Liver (tissue), 9 donors: Measurements from ENCODE around the gene PALB2. TPM values are rescaled to one million over a fixed set of nuclear protein-coding genes. Genes with fewer than 3 reads are reported as not detected.

Source experiments
- DNase-seq: peaks from one replicate; pipeline ENCODE4 v3.0.0-alpha.2; 2017; ENCODE audit warnings: low spot score
- H3K27ac ChIP-seq, 2 donors: one replicate each; pipeline ENCODE4 v1.7.0; 2013; ENCODE audit warnings: inconsistent platforms in 2 of 2, low read length in 2 of 2, control low read depth in 1 of 2, low read depth in 1 of 2, mild to moderate bottlenecking in 1 of 2
- H3K27me3 ChIP-seq, 4 donors: one replicate each; pipeline versions ENCODE4 v1.6.1 to v1.7.0; 2013; ENCODE audit warnings: low read length in 3 of 4, inconsistent platforms in 1 of 4, mild to moderate bottlenecking in 1 of 4, moderate library complexity in 1 of 4; ENCODE audit not compliant: control insufficient read depth in 4 of 4, insufficient read depth in 4 of 4
- H3K36me3 ChIP-seq, 4 donors: one replicate each; pipeline versions ENCODE4 v1.6.1 to v1.7.0; 2013; ENCODE audit warnings: low read length in 3 of 4, mild to moderate bottlenecking in 3 of 4, low read depth in 1 of 4, moderate library complexity in 1 of 4; ENCODE audit not compliant: control insufficient read depth in 4 of 4, insufficient read depth in 3 of 4
- H3K4me1 ChIP-seq, 4 donors: one replicate each; pipeline versions ENCODE4 v1.6.1 to v1.7.0; 2013; ENCODE audit warnings: low read length in 3 of 4, mild to moderate bottlenecking in 3 of 4, moderate library complexity in 1 of 4; ENCODE audit not compliant: control insufficient read depth in 4 of 4, insufficient read depth in 4 of 4
- H3K4me3 ChIP-seq, 3 donors: one replicate each; pipeline versions ENCODE4 v1.6.1 to v1.7.0; 2013; ENCODE audit warnings: low read length in 3 of 3, control low read depth in 1 of 3, low read depth in 1 of 3, mild to moderate bottlenecking in 1 of 3
- H3K9ac ChIP-seq, 2 donors: one replicate each; pipeline ENCODE4 v1.7.0; 2013; ENCODE audit warnings: low read length in 2 of 2, mild to moderate bottlenecking in 2 of 2, moderate library complexity in 2 of 2, control low read depth in 1 of 2, low read depth in 1 of 2
- H3K9me3 ChIP-seq, 4 donors: one replicate each; pipeline versions ENCODE4 v1.6.1 to v1.7.0; 2013; ENCODE audit warnings: low read length in 3 of 4; ENCODE audit not compliant: control insufficient read depth in 4 of 4
- ATF3 ChIP-seq: IDR thresholded peaks from 2 replicates; pipeline ENCODE4 v1.6.1; 2016; ENCODE audit warnings: antibody characterized with exemption
- EGR1 ChIP-seq, 2 donors: IDR thresholded peaks; 2 replicates each; pipeline ENCODE4 v1.6.1; 2016 to 2018; ENCODE audit warnings: antibody characterized with exemption in 2 of 2, low read depth in 2 of 2
- FOXA1 ChIP-seq: IDR thresholded peaks from 2 replicates; pipeline ENCODE4 v1.6.1; 2016; ENCODE audit warnings: antibody characterized with exemption
- FOXA2 ChIP-seq: IDR thresholded peaks from 2 replicates; pipeline ENCODE4 v1.6.1; 2016; ENCODE audit warnings: antibody characterized with exemption
- GABPA ChIP-seq, 2 donors: IDR thresholded peaks in 1 of 2; conservative IDR thresholded peaks in 1 of 2; 2 replicates each; pipeline ENCODE4 v1.6.1; 2016; ENCODE audit warnings: antibody characterized with exemption in 2 of 2, mild to moderate bottlenecking in 1 of 2, moderate library complexity in 1 of 2
- HNF4A ChIP-seq, 2 donors: conservative IDR thresholded peaks; 2 replicates each; pipeline ENCODE4 v1.6.1; 2016; ENCODE audit warnings: antibody characterized with exemption in 2 of 2, mild to moderate bottlenecking in 2 of 2
- HNF4G ChIP-seq: IDR thresholded peaks from 2 replicates; pipeline ENCODE4 v1.6.1; 2016; ENCODE audit warnings: antibody characterized with exemption
- JUND ChIP-seq, 2 donors: IDR thresholded peaks; 2 replicates each; pipeline ENCODE4 v1.6.1; 2016; ENCODE audit warnings: antibody characterized with exemption in 2 of 2
- NR2F2 ChIP-seq: IDR thresholded peaks from 2 replicates; pipeline ENCODE4 v1.6.1; 2016; ENCODE audit warnings: antibody characterized with exemption
- RAD21 ChIP-seq, 2 donors: IDR thresholded peaks; 2 replicates each; pipeline ENCODE4 v1.6.1; 2016; ENCODE audit warnings: antibody characterized with exemption in 2 of 2, mild to moderate bottlenecking in 2 of 2
- REST ChIP-seq: IDR thresholded peaks from 2 replicates; pipeline ENCODE4 v1.6.1; 2016; ENCODE audit warnings: antibody characterized with exemption, mild to moderate bottlenecking
- RXRA ChIP-seq, 2 donors: IDR thresholded peaks; 2 replicates each; pipeline ENCODE4 v1.6.1; 2017 to 2018; ENCODE audit warnings: antibody characterized with exemption in 2 of 2, mild to moderate bottlenecking in 1 of 2
- SP1 ChIP-seq: IDR thresholded peaks from 2 replicates; pipeline ENCODE4 v1.6.1; 2018; ENCODE audit warnings: antibody characterized with exemption, mild to moderate bottlenecking
- TAF1 ChIP-seq: conservative IDR thresholded peaks from 2 replicates; pipeline ENCODE4 v1.6.1; 2016; ENCODE audit warnings: antibody characterized with exemption, mild to moderate bottlenecking
- YY1 ChIP-seq: IDR thresholded peaks from 2 replicates; pipeline ENCODE4 v1.6.1; 2016; ENCODE audit warnings: antibody characterized with exemption, mild to moderate bottlenecking
- ZBTB33 ChIP-seq: IDR thresholded peaks from 2 replicates; pipeline ENCODE4 v1.6.1; 2016; ENCODE audit warnings: antibody characterized with exemption
- WGBS: extraction: QIAGEN DNeasy Blood & Tissue Kit; methylation state at CpG from one replicate; pipeline ENCODE4 v1.1.7; 2013; 5-methylcytosine and 5-hydroxymethylcytosine counted together
- polyA plus RNA-seq, 2 donors: library from polyadenylated mRNA; stranded (reverse) in 1 of 2; unstranded in 1 of 2; fragments of 200-250 nt in 1 of 2; fragments of >200 nt in 1 of 2; fragmentation: Nextera tagmentation in 1 of 2; extraction: Ambion mirVana in 1 of 2; gene quantifications; one replicate each; pipeline versions ENCODE4 v1.2.1 to v1.2.3, GENCODE V29; 2013 to 2015
- total RNA-seq, 2 donors: library from RNA; depleted of rRNA; stranded (reverse); fragments of >200 nt; gene quantifications; one replicate each; pipeline ENCODE4 v1.2.3, GENCODE V29; 2014
- TF ChIP-seq, protein P1 (sequence below): IDR thresholded peaks from 2 replicates; pipeline ENCODE4 v1.6.1; 2016; ENCODE audit warnings: antibody characterized with exemption
- TF ChIP-seq, protein P2 (sequence below): fragments of 150-350 bp; IDR thresholded peaks from 2 replicates; pipeline ENCODE4 v1.5.1; 2017; ENCODE audit warnings: improper control_type of control experiment, low read depth, low read length; ENCODE audit not compliant: missing input control
- donor health status: healthy.
- donor health status: healthy.
- donor health status: healthy.
- donor health status: healthy.
- donor health status: healthy.

Gene PALB2
- total and polyA plus RNA-seq, 4 donors = 4.1 to 7.6 (median 4.7) TPM

DNA sequence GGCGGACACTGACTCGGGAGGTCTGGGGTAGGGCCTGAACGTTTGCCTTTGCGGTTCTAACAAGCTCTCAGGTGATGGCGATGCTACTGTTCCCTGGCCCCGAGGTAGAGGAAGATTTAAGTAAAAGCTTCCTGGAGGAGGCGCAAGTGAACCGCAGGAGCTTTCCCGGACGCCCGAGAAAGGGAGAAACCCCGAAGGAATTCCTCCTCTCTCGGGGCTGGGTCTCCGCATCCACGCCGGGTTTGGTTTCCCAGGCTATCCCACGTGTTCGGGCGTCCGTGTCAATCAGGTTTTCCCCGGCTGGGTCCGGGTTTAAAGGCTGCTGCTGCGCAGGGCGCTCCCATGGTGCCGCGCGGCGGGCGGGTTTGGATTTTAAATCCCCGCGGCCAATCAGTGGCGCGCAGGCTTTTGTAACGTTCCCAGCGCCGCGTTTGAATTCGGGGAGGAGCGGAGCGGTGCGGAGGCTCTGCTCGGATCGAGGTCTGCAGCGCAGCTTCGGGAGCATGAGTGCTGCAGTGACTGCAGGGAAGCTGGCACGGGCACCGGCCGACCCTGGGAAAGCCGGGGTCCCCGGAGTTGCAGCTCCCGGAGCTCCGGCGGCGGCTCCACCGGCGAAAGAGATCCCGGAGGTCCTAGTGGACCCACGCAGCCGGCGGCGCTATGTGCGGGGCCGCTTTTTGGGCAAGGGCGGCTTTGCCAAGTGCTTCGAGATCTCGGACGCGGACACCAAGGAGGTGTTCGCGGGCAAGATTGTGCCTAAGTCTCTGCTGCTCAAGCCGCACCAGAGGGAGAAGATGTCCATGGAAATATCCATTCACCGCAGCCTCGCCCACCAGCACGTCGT is 37.5 kb upstream of the PALB2 start, which contains the start of gene PLK1:
Gene PLK1 (plus strand): TSS at position 460 of the 844 bp plus-strand sequence. CDS start 44 bp downstream, at position 504.
- 4% methylated on average over 75 of the region's 75 CpGs for WGBS
- TF ChIP-seq HNF4A (conservative IDR thresholded peaks at IDR 0.05) (peak; percentile 15 to 42), RAD21 (IDR thresholded peaks at IDR 0.05) (peak in 1 of 2 donors; percentile 14), GABPA (IDR thresholded peaks at IDR 0.05 in 1 of 2, conservative IDR thresholded peaks at IDR 0.05 in 1 of 2) (peak in 1 of 2 donors; percentile 56), HNF4G (no peak), ATF3 (no peak), YY1 (no peak), JUND (IDR thresholded peaks at IDR 0.05) (no peak), TAF1 (no peak), RXRA (IDR thresholded peaks at IDR 0.05) (no peak)
- TF ChIP-seq, protein P1, sequence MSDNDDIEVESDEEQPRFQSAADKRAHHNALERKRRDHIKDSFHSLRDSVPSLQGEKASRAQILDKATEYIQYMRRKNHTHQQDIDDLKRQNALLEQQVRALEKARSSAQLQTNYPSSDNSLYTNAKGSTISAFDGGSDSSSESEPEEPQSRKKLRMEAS = peak; percentile 81
- TF ChIP-seq, protein P2, sequence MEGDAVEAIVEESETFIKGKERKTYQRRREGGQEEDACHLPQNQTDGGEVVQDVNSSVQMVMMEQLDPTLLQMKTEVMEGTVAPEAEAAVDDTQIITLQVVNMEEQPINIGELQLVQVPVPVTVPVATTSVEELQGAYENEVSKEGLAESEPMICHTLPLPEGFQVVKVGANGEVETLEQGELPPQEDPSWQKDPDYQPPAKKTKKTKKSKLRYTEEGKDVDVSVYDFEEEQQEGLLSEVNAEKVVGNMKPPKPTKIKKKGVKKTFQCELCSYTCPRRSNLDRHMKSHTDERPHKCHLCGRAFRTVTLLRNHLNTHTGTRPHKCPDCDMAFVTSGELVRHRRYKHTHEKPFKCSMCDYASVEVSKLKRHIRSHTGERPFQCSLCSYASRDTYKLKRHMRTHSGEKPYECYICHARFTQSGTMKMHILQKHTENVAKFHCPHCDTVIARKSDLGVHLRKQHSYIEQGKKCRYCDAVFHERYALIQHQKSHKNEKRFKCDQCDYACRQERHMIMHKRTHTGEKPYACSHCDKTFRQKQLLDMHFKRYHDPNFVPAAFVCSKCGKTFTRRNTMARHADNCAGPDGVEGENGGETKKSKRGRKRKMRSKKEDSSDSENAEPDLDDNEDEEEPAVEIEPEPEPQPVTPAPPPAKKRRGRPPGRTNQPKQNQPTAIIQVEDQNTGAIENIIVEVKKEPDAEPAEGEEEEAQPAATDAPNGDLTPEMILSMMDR = no peak
- peak; percentile 89 for DNase-seq
- H3K9ac ChIP-seq = peak within 1 kb of the TSS in 1 of 2 donors; percentile 62
- H3K4me1 ChIP-seq = peaks cover 0 to 14% (median 12%) of the 10 kb centered on the region in 4 donors
- no peaks in the 10 kb centered on the region for H3K27me3 ChIP-seq
- H3K36me3 ChIP-seq = peaks cover 0 to 13% (median 2%) of the 10 kb centered on the region in 4 donors
- H3K9me3 ChIP-seq = no peaks in the 10 kb centered on the region
- no peak within 1 kb of the TSS for H3K27ac ChIP-seq
- peak within 1 kb of the TSS; percentile 26 to 57 (median 52) for H3K4me3 ChIP-seq

DNA sequence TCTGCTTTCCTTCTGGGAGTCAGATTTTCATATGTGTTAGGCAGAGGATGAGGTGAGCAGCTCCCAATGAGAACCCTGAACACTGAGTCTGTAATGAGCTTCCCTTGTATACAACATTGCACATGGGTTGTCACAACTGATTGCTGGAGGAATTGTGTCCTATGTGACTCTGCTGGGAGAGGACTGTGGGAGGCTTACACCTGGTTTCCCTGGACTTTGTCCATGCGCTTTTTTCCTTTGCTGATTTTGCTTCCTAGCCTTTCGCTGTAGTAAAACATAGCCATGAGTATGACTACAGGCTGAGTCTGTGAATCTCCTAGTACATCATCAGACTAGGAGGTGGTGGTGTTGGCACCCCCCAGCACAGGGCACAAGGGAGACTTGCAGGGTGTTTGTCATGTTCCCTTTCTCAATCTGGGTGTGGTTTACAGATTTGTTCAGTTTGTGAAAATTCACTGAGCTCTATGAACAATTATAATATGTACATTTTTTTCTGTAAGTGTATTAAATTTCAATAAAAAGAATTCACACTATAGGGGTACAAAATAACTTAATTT is 35.9 kb upstream of the PALB2 start:
- Histone ChIP-seq H3K27ac (no peak overlapping the region), H3K9me3 (no peaks in the 10 kb centered on the region), H3K36me3 (peaks cover 0 to 9% (median 3%) of the 10 kb centered on the region in 4 donors), H3K4me3 (no peak overlapping the region), H3K4me1 (peaks cover 0 to 14% (median 12%) of the 10 kb centered on the region in 4 donors), H3K9ac (no peak overlapping the region), H3K27me3 (no peaks in the 10 kb centered on the region)
- no peak for DNase-seq
- TF ChIP-seq FOXA1 (no peak), EGR1 (IDR thresholded peaks at IDR 0.05; ENCODE audit: low read depth in 2 of 2) (no peak), GABPA (IDR thresholded peaks at IDR 0.05 in 1 of 2, conservative IDR thresholded peaks at IDR 0.05 in 1 of 2) (no peak), REST (no peak), FOXA2 (no peak), SP1 (no peak), TAF1 (no peak), HNF4G (no peak), JUND (IDR thresholded peaks at IDR 0.05) (no peak), RAD21 (IDR thresholded peaks at IDR 0.05) (no peak), ZBTB33 (no peak), ATF3 (no peak), NR2F2 (no peak), HNF4A (conservative IDR thresholded peaks at IDR 0.05) (no peak), YY1 (no peak)
- TF ChIP-seq, protein P2 = no peak
- TF ChIP-seq, protein P1 = no peak
- WGBS = 89% methylated on average over 2 of the region's 2 CpGs
